Fibroblast of peridontal ligament (primary cell): ENCODE measurements around the gene IGFL2.
A peak's percentile ranks its signal among the peaks of the same experiment; 100 is the strongest.
"Not testable (repeated sequence)": the region's sequence is repeated elsewhere in the genome, so short reads cannot be mapped to it uniquely, and the experiment has no call there.

Experiments used
- DNase-seq: peaks from one replicate; pipeline ENCODE4 v3.0.0-alpha.2; 2010; ENCODE audit errors: extremely low read depth

Gene IGFL2

GRCh38 chr19:46189971-46190888 lies 42.2 kb downstream of the IGFL2 start:
- no peak for DNase-seq

GRCh38 chr19:46191356-46191755 lies 43.3 kb downstream of the IGFL2 start:
- no peak for DNase-seq

DNA sequence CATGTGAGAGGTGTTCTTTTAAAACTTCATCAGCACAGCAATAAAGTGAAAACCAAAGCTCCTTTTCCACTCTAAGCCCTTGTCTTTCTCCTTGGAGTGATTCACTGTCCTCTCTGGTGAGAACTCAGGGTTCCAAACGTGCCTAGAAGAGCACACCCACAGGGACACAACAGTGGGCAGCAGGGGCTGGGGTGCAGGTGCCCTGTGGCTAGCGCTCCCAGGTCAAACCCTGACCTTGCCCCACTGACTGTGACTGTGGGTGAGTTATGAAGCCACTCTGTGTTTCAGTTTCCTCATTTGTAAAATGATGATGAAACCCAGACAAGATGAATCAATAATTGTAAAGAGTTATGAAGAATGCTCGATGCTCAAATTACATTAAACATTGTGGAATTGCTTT lies 43.9 kb downstream of the IGFL2 start:
- DNase-seq: peak; percentile 2

DNA sequence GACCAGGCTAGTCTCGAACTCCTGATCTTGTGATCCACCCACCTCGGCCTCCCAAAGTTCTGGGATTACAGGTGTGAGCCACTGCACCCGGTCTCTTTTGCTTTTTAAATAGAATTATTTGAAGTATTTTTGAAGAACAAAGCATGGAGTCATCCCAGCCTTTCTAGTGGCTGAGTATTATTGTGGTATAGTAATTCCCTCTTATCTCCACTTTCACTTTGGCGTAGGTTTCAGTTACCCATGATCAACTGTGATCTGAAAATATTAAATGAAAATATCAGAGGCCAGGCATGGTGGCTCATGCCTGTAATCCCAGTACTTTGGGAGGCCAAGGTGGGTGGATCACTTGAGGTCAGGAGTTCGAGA lies 44.6 kb downstream of the IGFL2 start:
- not testable (repeated sequence) for DNase-seq

GRCh38 chr19:46192992-46193650 lies 45.1 kb downstream of the IGFL2 start:
- peak; percentile 29 for DNase-seq

GRCh38 chr19:46193678-46194077 lies 45.6 kb downstream of the IGFL2 start:
- no peak for DNase-seq

GRCh38 chr19:46195104-46195503 lies 47.1 kb downstream of the IGFL2 start:
- DNase-seq: no peak

GRCh38 chr19:46195919-46196318 lies 47.9 kb downstream of the IGFL2 start:
- not testable (repeated sequence) for DNase-seq

- no peak for DNase-seq
Measured at GRCh38 chr19:46196410-46197124, 48.5 kb downstream of the IGFL2 start.

DNA sequence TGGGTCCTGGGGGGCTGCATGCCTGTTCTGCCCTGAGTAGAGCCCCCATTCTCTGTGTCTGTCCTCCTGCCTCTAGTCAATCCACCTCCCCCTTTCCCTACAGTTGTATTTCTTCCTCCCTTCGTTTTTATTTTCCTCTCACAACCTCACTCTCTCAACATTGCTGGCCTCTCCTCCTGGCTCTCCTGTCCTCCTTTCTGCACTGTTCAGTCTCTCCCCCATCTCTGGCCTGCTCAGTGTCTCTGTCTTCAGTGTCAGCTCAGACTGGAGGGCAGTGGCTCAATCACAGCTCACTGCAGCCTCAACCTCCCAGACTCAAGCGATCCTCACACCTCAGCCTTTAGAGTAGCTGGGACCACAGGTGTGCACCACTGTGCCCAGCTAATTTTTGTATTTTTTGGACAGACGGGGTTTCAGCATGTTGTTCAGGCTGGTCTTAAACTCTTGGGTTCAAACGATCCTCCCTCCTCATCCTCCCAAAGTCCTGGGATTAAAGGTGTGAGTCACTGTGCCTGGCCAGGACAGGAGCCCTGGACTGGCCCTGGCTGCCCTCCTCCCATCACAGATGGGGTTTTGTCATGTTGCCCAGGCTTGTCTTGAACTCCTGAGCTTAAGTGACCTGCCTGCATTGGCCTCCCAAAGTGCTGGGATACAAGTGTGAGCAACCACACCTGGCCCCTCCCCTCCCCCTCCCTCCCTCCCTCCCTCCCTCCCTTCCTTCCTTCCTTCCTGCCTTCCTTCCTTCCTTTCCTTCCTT lies 49.5 kb downstream of the IGFL2 start:
- no peak for DNase-seq

DNA sequence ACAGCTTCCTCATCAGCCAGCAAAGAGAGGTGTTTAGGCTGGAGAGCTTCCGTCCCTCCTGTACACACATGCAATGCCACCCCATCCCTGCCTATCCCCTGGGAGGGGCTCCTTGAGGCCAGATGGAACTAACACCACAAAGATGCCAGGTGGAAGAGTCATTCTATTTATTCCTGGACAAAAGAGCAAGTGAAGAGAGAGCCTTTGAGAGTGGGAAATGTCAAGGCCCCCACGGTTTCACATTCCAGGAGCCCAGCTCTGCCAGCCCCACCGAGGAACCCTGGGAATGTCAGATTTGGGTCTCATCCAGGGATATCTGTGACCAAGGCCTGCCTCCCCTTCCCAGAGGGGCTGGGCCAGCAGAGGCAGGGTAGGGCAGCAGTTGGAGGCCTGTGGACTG lies 50.7 kb downstream of the IGFL2 start:
- no peak for DNase-seq

GRCh38 chr19:46201454-46202310 lies 53.6 kb downstream of the IGFL2 start:
- no peak for DNase-seq

DNA sequence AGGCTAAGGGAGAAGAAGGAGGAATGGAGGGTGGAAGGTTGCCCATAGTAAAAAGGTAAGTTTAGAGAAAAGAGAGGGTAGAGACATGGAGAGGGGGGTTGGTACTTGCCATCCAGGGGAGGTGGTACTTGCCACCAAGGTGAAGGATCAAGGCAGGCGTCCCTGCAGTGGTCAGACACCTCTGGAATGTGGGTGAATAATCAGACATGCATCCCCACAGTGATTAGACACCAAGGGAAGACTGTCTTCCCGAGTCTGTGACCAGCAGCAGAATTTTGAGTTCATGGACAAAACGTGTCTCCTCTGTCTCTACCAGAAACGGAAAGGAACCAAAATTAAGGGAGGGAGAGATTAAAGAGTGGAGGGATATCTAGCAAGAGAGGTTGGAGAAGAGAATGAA lies 54.4 kb downstream of the IGFL2 start:
- DNase-seq: no peak

DNA sequence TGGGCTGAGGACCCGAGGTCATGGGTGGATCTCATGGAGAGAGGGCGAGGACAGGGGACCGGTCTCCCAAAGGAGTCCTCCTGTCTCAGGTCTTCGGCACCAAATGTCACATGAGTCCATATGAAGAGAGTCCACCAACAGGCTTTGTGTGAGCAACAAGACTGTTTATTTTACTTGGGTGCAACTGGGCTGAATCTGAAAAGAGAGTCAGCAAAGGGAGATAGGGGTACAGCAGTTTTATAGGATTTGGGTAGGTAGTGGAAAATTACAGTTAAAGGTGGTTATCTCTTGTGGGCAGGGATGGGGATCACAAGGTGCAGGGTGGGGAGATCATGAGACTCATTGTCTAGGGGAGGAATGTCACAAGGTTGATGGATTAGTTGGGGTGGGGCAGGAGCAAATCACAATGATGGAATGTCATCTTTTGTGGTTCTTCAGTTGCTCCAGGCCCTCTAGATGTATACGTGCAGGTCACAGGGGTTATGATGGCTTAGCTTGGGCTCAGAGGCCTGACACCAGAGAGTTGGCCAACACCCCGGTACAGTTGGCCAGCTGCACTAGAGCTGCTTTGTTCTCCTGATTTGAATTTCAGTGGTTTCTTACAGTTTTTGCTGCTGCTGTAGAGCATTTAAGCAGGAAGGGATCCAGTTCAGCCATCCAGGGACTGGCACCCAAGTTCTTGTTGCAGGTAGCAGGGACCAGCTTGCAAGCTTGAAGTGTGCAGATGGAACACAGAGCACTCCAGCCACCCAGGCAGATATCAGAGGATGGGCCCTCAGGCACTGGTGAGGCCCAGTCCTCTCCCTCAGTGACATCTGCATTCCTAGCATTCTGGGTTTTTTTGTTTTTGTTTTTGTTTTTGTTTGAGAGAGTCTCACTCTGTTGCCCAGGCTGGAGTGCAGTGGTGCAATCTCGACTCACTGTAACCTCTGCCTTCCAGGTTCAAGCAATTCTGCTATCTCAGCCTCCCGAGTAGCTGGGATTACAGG lies 55.1 kb downstream of the IGFL2 start:
- DNase-seq: no peak

DNA sequence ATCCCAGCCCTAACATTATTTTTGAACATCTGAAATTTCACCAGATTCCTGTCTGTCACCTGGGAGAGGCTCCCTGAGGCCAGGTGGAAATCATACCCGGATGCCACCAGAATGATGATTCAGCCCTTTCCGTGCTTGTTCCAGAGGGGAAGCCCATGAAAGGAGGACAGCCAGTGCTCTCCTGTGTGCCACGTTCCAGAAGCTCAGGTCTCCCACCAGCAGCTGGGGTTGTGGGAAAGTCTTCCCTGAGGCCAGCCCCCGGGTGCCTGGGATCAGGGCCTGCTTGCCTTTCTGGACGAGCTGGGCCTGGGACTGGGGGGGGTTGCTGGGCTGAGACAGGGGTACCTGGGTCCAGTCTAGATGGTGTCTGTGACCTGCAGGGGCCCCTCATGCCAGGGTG lies 56.0 kb downstream of the IGFL2 start:
- no peak for DNase-seq

DNA sequence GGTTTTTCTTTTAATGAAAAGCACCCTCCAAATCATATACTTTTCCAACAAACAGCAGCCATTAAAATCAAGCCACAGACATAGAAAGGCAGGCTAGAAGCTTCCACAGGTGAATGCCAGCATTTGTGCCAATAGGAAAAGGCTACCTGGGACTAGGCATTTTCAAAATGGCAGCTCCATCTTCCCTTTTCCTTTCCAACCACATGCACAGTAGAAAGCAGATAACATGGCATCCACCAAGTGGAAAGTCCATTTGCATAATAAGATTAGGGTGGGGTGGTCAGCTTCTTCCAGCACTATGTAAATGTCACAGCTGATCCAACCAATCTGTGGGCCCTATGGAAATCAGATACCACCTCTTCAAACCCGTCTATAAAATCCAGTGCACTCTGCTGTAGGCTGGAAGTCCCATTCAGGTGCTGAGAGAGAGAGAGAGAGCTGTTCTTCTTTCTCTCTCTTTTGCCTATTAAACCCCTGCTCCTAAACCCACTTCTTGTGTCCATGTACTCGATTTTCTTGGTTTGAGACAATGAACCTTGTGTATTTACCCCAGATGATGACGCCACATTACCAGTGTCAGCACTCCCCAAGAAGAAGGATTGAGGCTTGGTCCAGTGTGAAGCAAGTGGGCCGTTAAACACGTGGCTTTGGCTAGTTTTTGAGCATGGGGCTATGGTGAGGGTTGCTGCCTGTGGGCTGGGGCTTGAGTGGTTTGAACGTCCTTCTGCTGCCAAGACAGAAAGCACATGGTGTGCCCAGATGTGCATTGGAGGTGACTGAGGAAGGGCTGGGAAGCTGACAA lies 57.3 kb downstream of the IGFL2 start:
- DNase-seq: no peak

DNA sequence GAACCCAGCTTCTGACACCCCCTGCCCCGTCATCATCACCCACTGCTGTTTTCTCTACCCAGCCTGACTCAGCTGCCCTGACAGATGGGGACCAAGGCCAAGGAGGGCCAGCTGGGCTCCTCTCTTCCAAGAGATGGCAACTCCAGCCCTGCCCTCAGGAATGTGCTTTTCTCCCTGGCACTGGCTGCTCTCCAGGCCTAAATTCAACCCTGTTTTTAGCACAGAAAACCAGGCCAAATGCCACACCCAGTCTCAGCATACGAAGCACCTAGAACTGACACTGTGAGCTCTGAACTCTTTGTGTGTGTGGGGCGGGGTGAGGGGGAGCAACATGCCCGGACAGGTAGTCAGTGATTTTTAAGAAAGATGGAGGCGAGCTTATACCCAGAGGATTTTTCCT lies 58.1 kb downstream of the IGFL2 start:
- no peak for DNase-seq

DNA sequence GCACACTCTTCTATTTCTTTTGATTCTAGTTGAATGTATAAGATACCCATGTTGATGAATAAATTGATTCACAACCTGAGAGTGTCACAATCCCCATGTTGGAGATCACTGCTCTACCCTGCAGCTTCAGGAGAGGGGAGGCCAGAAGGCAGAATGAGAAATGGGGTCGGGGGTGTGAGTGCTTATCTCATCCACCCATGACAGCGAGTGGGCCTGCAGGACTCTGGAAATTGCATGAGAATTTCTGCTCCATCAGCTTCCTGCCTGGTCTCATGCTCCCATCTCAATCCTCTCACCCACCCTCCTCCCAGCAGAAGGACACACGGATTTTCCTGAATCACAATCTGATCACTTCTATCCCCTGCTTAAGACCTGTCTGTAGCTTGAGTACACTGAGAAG lies 58.6 kb downstream of the IGFL2 start:
- no peak for DNase-seq

DNA sequence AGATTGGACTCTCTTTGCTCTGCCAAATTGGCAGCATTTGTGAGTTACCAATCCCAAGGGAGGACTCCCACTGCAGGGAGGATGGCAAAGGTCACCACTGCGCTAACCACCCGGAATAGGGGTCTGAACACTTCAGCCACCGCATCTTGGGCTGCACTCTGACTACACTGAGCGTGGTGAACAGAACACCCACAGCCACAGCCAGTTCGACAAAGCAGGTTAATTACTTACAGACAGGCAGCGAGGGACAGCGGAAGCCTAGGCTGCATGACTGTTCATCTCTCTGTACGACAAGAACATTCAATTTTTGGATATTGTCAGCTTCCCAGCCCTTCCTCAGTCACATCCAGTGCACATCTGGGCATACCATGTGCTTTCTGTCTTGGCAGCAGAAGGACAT lies 59.8 kb downstream of the IGFL2 start:
- not testable (repeated sequence) for DNase-seq
